Stimulated activated CD8-positive, alpha-beta memory T cell treated with anti-CD3 and anti-CD28 coated beads, Interleukin-4, amount 100 ng/mL, for 1 hour (primary cell): ENCODE data around the gene AKNA.
A peak's percentile ranks its signal among the peaks of the same experiment; 100 is the strongest.
"Not testable (repeated sequence)": the region's sequence is repeated elsewhere in the genome, so short reads cannot be mapped to it uniquely, and the experiment has no call there.

ENCODE experiments used
- DNase-seq, 2 donors: peaks; one replicate each; pipeline ENCODE4 v3.0.0-alpha.2; 2020; ENCODE audit warnings: low read depth in 2 of 2, low spot score in 1 of 2

AKNA gene

DNA sequence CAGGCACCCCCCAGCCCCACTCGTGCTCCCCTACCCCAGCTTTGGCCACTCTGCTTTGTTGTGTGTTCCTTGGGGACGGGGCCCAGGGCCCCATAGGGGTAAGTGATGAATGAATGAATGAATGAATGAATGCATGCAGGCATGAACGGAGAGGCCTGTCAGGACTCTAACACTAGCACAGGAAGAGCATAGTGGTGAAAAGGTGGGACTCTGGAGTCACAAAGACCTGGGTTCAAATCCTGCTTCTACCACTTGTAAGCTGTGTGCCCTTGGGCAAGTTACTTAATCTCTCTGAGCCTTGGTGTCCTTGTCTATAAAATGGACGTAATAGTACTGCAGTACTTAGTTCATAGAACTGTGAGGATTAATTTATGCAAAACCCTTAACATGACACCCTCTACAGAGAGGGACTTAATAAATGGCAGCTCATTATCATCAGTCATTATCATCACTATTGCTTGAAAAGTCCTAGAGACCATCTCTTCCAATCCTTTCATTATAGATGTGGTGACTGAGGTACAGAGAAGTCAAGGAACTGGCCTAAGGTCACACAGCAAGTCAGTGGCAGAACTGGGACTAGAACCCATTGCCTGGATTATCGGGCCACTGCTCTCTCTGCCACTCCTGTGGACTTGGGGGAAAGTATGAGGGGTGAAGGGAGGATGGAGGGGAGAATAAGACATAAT, 44.9 kb downstream of the AKNA start:
- no peak for DNase-seq

DNA sequence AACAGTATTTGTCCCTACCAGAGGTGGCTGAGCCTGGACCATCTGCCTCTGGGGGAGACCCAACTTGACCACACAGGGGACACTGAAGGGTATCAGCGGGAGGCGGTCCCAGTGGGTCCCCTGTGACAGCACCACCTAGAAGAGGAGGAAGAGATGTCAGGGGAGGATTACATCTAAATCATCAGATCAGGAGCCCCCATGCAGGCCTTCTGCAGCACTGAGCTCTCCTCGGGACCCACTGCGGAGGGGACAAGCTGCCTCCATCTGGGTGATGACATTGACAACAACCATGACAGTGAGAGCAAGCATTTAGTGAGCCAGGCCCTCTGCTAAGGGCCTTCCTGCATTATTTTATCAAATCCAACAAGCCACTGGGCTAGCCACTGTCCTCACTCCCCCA, 45.8 kb downstream of the AKNA start:
- DNase-seq = no peak

DNA sequence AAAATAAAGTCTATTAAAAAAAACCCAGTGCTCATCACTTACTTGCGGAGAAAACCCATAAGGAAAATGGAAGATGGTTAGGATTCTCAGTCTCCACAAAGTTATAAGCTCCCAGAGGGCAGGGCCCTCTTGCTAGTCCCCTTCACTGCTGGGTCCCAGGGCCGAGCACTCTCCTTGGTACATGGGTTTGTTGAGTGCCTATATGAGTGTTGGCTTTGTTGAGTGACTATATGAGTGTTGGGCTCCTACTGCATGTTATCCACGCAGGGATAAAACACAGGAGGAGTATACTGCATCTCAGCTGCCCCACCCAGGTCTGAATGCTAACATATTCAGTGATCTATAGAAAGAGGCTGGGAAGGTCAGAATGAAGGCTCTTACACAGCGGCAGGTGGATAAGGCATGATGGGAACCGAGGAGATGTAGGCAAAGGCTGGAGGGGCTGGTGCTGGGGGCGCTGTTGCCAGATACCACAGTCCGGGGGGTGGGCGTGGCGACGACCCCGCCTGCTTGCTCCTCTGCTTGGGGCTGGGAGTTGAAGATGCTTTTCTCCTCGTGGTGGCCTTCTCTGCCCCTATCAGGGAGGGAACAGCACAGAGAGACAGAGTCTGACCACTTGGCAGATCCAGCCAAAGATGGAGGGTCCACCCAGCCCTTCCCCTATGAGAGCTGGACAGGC, 46.5 kb downstream of the AKNA start:
- no peak for DNase-seq

DNA sequence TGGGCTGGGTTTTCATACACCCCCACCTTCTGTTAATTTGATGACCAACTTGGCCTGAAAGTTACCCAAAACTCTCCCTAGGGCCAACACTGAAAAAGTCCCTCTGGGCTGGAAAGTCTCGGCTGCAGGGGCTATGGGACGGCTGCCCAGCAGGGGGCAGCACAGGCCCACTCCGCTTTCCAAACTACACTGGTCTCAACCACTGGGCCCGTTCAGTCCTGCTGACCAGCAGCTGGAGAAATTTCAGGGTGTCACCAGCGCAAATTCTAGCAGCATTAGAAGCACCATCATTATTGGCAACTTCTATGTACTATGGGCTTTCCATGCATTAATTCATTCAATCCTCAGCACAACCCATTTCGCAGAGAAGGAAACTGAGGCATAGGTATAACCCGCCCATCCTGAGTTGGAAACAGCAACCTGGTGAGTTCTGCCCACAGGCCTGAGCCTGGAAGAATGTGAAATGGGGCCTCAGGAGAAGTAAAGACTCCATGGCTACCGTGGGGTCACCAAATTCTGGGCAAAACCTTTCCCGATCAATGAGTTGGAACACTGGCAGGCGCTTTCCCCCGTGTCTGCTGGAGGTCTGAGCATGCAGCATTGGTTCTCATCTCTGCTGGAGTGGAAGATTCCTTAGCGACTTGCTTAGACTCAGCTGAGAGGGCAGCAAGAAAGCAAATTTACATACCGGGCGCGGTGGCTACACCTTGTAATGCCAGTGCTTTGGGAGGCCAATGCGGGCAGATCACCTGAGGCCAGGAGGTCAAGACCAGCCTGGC, 48.5 kb downstream of the AKNA start:
- DNase-seq = peak; percentile 7 to 31

DNA sequence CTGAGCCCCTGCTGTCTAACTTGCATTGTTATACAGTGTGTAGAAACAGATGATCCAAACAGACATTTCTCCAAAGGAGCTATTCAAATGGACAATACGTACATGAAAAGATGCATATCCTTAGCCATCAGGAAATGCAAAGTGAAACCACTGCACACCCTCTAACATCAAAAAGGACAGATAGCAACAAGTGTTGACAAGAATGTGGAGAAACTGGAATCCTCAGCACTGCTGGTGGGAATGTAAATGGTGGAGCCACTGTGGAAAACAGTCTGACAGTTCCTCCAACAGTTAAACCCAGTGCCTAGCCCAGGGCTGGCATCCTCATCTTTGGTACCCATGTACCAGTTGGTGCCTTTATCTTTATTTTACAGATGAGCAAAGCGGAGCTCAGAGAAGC, 49.6 kb downstream of the AKNA start:
- no peak for DNase-seq

DNA sequence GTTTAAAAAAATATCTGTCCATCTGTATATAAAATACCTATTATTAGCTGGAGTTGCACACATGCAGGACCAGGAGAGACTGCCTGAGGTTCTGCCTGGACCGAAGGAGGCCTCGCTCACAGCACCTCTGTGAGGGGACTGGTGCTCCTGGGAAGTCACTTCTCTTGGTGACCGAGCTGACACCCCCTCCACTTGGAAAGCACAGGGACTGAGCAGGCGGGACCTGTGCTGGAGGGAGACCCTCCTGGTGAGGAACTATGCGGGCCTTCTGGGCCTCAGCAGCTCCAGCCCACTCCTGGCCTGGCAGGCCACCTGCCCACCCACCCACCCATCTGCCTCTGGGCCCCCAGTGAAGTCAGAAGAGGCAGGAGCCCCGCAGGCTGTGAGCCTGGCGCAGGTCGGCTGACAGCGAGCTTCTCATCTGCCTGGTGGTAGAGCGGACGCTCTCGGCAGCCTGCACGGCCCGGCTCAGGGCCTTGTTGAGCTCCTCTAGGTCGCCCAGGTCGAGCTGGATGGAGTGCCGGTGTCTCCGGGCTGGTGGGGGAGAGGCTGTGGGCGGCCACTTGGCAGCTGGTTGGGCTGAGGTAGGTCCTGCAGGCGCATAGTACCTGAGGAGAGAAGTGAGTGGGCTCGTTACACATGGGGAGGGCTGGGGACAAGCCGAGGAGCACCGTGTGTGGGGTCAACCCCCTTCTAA, 50.9 kb downstream of the AKNA start:
- no peak for DNase-seq

DNA sequence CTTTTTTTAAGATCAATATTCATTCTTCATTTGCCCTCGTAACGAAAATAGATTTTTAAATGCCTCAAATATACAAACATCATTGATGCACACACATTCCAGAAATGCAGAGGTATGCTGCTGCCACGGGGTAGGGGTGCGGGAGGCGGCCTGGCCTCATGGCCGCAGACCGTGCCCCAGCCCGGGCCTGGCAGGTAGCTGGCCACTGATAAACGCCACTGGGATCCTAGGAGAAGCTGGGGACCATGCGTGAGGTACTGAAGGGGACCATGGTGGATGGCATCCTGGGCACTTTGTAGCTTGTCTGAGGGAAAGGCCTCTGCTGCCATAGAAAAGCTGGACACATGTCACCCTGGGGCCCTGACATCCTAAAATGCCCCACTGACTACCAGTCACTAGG, 51.6 kb downstream of the AKNA start:
- no peak for DNase-seq

DNA sequence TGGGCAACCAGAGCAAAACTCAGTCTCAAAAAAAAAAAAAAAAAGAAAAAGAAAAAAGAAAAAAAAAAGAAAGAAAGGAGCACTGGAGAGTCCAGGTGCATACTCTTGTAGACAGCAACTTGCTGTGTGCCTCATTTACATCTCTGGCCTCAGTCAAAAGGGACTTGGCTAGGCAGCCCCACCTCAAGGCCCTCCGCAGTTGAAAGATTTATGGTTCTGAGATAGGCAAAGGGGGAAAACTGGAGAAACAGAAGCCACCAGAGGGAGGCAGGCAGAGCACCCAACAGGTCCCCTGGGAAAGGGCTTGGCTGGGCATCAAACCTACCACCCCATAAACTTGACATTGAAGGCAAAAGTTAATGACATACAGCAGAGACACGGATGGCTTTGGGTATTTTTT, 52.0 kb downstream of the AKNA start:
- DNase-seq = no peak

DNA sequence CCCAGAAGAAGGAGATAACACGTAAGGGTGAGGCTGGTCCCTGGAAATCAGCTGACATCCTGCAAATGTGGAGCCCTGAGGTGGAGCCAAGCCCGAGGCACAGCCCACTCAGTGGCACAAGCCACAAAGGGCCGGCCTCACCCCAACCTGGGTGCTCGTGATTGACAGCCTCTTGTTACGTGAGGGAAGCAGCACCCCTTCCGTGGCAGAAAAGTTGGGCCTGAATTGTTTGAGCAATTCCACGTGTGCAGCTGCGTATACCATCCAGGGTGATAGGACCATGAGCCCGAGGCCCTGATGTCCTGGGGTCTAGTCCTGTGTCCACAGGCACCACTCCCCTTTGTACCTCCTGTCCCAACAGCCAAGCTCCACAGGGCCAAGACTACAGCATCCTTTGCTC, 53.3 kb downstream of the AKNA start:
- no peak for DNase-seq

DNA sequence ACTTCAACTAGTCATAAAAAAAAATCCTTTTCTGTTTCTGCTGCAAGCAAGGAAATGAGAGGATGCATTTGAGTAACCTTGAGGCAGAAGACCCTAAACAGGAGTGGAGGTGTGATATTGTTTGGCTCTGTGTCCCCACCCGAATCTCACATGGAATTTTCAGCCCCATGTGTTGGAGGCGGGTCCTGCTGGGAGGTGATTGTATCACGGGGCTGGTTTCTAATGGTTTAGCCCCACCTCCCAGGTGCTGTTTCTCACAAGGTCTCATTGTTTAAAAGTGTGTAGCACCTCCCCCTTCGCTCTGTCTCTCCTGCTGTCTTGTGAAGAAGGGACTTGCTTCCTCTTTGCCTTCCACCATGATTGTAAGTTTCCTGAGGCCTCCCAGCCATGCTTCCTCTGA, 54.1 kb downstream of the AKNA start:
- DNase-seq = not testable (repeated sequence)

DNA sequence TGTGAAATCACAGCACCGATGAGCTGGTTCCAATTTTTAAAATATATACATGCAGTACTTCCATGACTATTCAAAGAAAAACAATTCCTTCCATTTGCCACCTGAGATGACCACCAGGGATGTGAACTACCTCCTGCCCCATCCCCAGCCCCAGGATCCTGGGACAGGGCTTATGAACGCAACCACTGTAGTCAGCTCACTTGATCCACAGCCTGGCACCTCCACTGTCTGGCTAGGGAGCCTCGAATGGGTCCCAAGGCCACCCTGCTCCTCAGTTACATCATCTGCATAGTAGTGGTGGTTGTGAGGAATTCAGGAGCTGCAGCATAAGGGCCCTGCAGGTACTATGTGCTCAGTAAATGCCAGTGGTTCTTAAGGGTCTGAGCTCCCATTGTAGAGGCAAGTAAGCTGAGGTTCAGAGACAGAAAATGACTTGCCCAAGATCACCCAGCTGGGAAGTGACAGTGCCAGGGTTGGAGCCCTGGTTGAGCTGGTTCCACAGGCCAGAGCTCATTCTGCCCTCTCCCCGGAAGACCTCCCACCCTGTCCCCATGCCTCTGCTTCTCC, 55.2 kb downstream of the AKNA start:
- not testable (repeated sequence) for DNase-seq

DNA sequence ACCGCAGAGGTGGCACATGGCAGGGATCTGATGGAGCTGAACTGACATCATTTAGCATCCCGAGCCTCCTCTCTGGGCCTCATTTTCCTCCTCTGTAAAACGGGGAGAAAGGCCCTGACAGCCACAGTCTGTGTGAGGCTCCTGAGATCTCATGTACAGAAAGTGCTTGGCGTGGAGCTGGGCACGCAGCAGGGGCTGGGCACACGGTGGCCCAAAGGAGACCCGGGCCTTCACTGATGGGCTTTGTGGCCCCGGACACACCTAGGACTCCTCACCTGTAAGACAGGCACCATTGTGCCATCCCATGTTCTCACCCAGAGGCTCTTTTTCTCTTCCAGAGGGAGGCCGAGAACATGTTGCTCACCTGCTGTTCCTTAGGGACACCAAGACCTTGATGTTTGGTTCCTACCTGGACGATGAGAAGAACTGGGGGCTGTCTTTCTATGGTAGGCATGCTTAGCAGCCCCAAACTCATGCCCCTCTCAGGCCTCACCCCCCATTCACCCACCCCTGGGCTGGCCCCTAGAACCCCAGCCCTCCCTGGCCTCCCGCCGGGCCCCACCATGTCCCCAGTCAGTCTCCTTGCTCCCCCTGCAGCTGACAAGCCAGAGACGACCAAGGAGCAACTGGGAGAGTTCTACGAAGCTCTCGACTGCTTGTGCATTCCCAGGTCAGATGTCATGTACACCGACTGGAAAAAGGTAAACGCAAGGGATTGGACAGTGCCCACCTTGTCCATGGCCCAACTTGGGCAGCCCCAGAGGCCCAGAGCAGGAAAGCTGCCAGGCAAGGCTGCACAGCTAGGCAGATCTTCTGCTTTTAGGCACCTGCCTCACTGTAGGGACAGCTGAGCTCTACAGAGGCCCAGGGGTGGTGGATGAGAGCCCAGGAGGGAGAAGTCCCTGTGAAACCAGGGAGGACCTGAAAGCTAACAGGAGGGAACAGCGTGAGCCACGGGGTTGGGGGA, 56.3 kb downstream of the AKNA start:
- not testable (repeated sequence) for DNase-seq

DNA sequence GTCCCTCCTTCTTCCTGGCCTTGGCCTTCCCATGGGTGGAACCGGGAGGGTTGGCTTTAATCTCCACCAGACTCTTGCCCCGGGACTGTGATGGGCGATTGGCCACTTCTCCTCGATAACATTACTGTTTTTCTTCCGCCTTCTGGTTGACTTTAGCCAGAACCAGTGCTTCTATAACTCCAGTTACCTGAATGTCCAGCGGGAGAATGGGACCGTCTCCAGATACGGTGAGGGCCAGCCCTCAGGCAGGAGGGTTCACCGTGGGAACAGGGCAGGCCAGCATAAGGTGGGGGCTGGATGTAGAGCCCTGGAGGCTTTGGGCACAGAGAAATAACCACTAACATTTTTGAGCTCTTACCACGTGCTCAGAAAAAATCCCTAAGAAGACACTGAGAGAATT, 57.1 kb downstream of the AKNA start:
- no peak for DNase-seq

DNA sequence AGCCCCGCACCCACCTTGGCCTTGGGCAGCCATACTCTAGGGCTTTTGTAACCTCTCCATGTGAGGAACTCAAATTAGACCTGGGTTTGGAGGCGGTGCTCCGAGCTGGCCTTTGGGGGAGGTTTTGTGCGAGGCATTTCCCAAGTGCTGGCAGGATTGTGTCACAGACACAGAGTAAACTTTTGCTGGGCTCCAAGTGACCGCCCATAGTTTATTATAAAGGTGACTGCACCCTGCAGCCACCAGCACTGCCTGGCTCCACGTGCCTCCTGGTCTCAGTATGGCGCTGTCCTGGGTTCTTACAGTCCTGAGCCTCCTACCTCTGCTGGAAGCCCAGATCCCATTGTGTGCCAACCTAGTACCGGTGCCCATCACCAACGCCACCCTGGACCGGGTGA, 58.2 kb downstream of the AKNA start, which contains the start of gene ORM2:
TSS of gene ORM2 (plus strand) at position 245 of the 398 bp plus-strand sequence. CDS start at position 281, 36 bp downstream.
- DNase-seq = not testable (repeated sequence)

DNA sequence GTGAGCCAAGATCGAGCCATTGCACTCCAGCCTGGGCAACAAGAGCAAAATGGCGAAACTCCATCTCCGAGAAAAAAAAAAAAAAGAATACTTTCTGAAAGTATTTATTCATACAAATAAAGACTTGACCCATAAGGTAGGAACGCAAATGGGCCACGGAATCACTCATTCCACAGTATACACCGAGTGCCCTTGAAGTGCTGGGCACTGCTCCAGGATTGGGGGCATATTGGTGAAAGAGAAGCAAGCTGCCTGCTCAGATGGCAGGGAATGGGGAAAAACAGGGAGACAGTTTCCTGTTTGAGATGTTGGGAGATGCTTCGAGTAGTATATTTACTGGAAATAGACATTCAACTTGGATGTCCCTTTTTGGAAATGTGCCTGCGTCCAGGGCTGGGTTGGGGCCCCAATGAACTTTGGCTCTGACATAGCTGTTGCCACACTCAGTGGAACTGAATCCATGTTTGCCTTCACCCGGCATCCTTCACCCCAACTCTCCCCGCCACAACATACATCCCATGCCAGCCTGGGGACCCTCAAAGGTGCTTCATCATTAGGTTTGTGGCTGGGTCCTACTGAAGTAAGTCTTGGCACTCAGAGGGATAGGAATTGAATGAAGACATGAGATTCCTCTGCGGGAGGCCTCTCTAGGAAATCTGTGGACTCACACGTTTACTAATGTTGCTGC, 58.7 kb downstream of the AKNA start:
- not testable (repeated sequence) for DNase-seq

DNA sequence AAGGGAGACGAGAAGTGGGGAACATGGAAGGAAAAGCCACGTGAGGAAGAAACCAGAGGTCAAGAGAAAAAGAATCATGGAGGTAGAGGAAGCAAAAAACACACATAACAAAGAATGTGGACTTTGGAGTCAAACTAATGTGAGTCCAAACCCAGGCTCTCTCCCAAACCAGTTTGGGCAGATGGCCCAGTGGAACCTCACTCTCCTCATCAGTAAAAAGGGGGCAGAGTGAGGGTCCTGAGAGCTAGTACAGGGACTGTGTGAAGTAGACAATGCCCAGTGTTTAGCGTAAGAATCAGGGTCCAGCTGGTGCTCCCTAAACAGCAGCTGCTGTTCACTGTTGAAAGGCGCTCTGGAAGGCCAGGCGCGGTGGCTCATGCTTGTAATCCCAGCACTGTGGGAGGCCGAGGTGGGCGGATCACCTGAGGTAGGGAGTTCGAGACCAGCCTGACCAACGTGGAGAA, 59.4 kb downstream of the AKNA start:
- DNase-seq = not testable (repeated sequence)

DNA sequence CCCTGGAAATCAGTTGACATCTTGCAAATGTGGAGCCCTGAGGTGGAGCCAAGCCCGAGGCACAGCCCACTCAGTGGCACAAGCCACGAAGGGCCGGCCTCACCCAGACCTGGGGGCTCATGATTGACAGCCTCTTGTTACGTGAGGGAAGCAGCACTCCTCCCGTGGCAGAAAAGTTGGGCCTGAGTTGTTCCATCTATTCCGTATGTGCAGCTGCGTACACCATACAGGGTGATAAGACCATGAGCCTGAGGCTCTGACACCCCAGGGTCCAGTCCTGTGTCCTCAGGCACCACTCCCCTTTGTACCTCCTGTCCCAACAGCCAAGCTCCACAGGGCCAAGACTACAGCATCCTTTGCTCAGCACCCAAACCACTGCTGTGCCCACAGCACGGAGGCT, 60.0 kb downstream of the AKNA start:
- no peak for DNase-seq

DNA sequence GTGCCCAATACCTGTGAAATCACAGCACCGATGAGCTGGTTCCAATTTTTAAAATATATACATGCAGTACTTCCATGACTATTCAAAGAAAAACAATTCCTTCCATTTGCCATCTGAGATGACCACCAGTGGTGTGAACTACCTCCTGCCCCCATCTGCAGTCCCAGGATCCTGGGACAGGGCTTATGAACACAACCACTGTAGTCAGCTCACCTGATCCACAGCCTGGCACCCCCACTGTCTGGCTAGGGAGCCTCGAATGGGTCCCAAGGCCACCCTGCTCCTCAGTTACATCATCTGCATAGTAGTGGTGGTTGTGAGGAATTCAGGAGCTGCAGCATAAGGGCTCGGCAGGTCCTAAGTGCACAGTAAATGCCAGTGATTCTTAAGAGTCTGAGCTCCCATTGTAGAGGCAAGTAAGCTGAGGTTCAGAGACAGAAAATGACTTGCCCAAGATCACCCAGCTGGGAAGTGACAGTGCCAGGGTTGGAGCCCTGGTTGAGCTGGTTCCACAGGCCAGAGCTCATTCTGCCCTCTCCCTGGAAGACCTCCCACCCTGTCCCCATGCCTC, 62.0 kb downstream of the AKNA start:
- DNase-seq = not testable (repeated sequence)

DNA sequence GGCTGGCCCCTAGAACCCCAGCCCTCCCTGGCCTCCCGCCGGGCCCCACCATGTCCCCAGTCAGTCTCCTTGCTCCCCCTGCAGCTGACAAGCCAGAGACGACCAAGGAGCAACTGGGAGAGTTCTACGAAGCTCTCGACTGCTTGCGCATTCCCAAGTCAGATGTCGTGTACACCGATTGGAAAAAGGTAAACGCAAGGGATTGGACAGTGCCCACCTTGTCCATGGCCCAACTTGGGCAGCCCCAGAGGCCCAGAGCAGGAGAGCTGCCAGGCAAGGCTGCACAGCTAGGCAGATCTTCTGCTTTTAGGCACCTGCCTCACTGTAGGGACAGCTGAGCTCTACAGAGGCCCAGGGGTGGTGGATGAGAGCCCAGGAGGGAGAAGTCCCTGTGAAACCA, 62.8 kb downstream of the AKNA start:
- DNase-seq = not testable (repeated sequence)
